GM20000 (cell line): Measurements from ENCODE around the gene EFCAB13.

Experiments
- DNase-seq: peaks from one replicate; pipeline ENCODE4 v3.0.0; 2012; ENCODE audit warnings: low spot score
- CTCF ChIP-seq: IDR thresholded peaks from 2 replicates; pipeline ENCODE4 v1.5.1; 2012; ENCODE audit warnings: mild to moderate bottlenecking, control low read depth; ENCODE audit errors: extremely low read depth, missing control alignments

Gene EFCAB13

DNA sequence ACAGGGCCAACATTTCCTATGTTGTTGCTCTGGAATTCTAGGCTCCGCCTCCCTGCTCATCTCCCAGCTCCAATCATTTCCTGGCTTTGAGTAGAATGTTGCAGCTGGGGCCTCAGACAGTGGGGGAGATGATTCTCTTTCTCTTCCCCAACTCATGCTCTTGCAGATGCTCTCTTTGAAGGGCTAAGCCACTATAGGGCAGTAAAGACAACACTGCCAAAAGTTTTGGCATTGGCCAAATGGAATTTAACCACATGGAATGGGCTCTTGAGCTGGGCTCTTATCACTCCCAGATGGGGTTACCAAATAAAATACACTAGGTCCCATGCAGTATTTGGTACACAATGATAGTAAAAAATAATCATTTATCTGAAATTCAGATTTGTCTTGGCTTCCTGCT, 19.6 kb upstream of the EFCAB13 start:
- DNase-seq = no peak
- TF ChIP-seq CTCF = no peak

DNA sequence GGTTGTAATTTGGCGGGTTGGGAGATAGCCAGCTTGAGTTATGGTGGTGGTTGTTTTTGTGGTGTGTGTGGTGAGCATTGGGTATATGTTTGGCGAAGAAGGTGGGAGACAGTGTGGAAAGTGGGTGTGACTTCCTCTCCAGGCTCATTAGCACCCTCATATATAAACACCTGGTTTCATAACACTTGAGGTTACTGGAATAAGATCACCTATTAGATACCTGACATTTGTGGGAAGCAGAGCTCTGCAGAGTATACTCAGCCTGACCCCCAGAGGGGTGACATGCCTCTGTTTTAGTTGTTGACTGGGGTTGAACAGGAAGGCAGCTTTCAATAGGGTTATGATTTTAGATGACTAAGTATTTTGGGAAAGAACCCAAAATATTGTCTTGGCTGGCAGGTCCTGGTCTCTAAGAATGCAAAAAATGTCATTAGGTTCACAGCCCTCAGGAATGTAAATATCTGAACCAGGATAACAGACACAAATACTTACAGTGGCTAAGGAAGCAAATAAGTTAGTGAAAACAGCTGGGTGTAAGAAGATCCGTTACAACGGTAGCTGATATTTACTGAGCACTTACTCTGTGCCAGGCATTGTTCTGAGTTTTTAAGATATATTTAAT, 18.3 kb upstream of the EFCAB13 start:
- no peak for DNase-seq

DNA sequence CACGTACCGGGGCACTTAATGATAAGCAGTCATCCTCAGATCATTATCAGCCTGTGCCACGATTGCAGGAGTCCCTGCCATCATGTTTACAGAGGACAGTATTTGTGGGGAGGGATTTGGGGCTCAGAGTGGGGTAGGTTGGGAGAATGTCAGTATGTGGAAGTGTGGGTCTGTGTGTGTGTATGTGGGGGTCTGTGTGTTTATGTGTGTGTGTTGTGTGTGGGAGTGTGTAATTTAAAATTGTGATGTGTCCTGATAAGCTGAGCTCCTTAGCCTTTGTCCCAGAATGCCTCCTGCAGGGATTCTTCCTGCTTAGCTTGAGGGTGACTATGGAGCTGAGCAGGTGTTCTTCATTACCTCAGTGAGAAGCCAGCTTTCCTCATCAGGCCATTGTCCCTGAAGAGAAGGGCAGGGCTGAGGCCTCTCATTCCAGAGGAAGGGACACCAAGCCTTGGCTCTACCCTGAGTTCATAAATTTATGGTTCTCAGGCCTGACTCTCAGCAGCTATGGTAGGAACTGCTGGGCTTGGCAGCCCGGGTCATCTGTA, 13.5 kb upstream of the EFCAB13 start:
- no peak for TF ChIP-seq CTCF
- DNase-seq = no peak

More for the DNA sequence above, 18.3 kb upstream of the EFCAB13 start:
- TF ChIP-seq CTCF = no peak

DNA sequence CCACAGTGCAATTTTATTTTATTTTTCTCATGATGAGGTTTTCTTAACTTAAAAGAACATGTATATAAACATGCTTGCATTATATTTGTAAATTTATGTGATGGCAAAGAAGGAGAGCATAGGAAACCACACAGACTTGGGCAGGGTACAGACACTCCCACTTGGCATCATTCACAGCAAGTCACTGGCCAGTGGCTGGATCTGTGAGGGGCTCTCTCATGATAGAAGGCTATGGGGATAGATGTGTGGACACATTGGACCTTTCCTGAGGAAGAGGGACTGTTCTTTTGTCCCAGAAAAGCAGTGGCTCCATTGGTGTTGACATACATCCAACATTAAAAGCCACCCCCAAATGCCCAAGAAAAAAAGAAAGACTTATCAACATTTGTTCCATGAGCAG, 12.3 kb upstream of the EFCAB13 start:
- TF ChIP-seq CTCF = no peak
- DNase-seq = no peak

DNA sequence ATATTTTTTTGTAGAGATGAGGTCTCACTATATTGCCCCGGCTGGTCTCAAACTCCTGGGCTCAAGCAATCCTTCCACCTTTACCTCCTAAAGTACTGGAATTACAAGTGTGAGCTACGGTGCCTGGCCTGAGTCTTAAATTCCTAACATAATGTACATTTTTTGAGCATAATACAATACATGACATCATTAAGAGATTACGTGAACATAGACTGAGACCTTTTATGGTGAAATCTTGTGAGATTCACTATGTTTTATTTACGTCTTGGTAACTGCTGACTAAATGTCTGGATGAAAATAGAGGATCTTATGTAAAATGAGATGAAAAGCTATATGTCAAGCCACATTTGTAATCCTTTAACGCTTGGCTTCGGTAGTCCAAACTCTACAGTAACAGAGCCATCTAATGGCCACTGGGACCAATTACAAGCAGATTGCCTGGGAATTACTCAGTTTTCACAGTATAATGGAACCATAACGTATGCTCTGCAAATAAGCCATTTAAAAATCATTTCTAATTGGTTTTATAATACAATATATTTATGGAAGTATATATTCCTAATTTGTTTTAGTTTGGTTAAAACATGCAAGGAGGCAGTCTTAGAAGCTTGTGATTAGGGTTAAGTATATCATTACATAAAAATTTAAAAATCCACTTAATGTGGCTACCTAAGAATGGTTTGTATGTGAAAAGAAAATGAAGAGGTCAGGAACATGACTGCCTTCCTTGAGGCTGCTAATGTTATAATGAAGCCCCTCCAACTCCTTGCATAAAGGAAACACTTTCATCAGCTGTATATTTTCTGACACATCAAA, 8.1 kb upstream of the EFCAB13 start:
- peak; percentile 72 for DNase-seq
- peak; percentile 74 for TF ChIP-seq CTCF

- no peak for DNase-seq
- TF ChIP-seq CTCF = no peak
Measured at GRCh38 chr17:47316311-47316710, 7.4 kb upstream of the EFCAB13 start.

GRCh38 chr17:47317119-47317518, 6.6 kb upstream of the EFCAB13 start:
- no peak for DNase-seq
- no peak for TF ChIP-seq CTCF
